DMS 273 treated with DMSO at 0.1 percent for 48 hours (cell line): ENCODE results near the gene MADCAM1.
"Not testable (repeated sequence)": the region's sequence is repeated elsewhere in the genome, so short reads cannot be mapped to it uniquely, and the experiment has no call there.

Experiments used
- DNase-seq: peaks from one replicate; lab custom pipeline; 2025; lab: John Stamatoyannopoulos, UW

The MADCAM1 gene

GRCh38 chr19:465056-465816, 31.1 kb upstream of the MADCAM1 start:
- DNase-seq, result no peak

GRCh38 chr19:467554-467953, 28.7 kb upstream of the MADCAM1 start:
- DNase-seq, result no peak

GRCh38 chr19:468587-469256, 27.6 kb upstream of the MADCAM1 start:
- DNase-seq, result no peak

- DNase-seq, result no peak
Observed at GRCh38 chr19:469833-470232, 26.5 kb upstream of the MADCAM1 start.

- DNase-seq, result no peak
Observed at GRCh38 chr19:470701-471100, 25.6 kb upstream of the MADCAM1 start.

- DNase-seq, result no peak
Observed at GRCh38 chr19:472005-472858, 24.1 kb upstream of the MADCAM1 start.

GRCh38 chr19:474126-475078, 21.9 kb upstream of the MADCAM1 start:
- no peak for DNase-seq

GRCh38 chr19:475360-475759, 20.9 kb upstream of the MADCAM1 start:
- DNase-seq, result no peak

- no peak for DNase-seq
Observed at GRCh38 chr19:478236-478903, 17.9 kb upstream of the MADCAM1 start.

- no peak for DNase-seq
Observed at GRCh38 chr19:478976-479375, 17.3 kb upstream of the MADCAM1 start.

- DNase-seq, result no peak
Observed at GRCh38 chr19:480016-480855, 16.1 kb upstream of the MADCAM1 start.

- not testable (repeated sequence) for DNase-seq
Observed at GRCh38 chr19:481100-481499, 15.2 kb upstream of the MADCAM1 start.

GRCh38 chr19:482186-483041, 13.9 kb upstream of the MADCAM1 start:
- no peak for DNase-seq

- DNase-seq, result no peak
Observed at GRCh38 chr19:483332-484072, 12.8 kb upstream of the MADCAM1 start.

GRCh38 chr19:484494-484893, 11.8 kb upstream of the MADCAM1 start:
- DNase-seq, result no peak

- DNase-seq, result no peak
Observed at GRCh38 chr19:485077-485476, 11.2 kb upstream of the MADCAM1 start.

GRCh38 chr19:485583-486236, 10.6 kb upstream of the MADCAM1 start:
- no peak for DNase-seq
